Endodermal cell (in vitro differentiated cells): ENCODE measurements around the gene ZBTB20. TPM values are rescaled to one million over a fixed set of nuclear protein-coding genes. Genes with fewer than 3 reads are reported as not detected.
A peak's percentile ranks its signal among the peaks of the same experiment; 100 is the strongest.

ENCODE experiments used
- DNase-seq: peaks from one replicate; pipeline ENCODE4 v3.0.0-alpha.2; 2017
- H3K27ac ChIP-seq: 2 replicates; pipeline ENCODE4 v1.5.1; 2013; ENCODE audit warnings: mild to moderate bottlenecking, low read depth, low read length, moderate library complexity
- H3K27me3 ChIP-seq: 2 replicates; pipeline ENCODE4 v1.6.1; 2013; ENCODE audit warnings: mild to moderate bottlenecking, low read length, moderate library complexity; ENCODE audit not compliant: insufficient read depth, control insufficient read depth, poor library complexity, severe bottlenecking
- H3K36me3 ChIP-seq: 2 replicates; pipeline ENCODE4 v1.7.0; 2013; ENCODE audit warnings: mild to moderate bottlenecking, low read length, moderate library complexity; ENCODE audit not compliant: control insufficient read depth, insufficient read depth
- H3K4me1 ChIP-seq: one replicate; pipeline ENCODE4 v1.7.0; 2013; ENCODE audit warnings: low read length; ENCODE audit not compliant: control insufficient read depth, insufficient read depth
- H3K4me3 ChIP-seq: 2 replicates; pipeline ENCODE4 v1.5.1; 2013; ENCODE audit warnings: mild to moderate bottlenecking, low read length, moderate library complexity
- H3K9ac ChIP-seq: 2 replicates; pipeline ENCODE4 v1.6.1; 2013; ENCODE audit warnings: mild to moderate bottlenecking, low read length, moderate library complexity; ENCODE audit not compliant: poor library complexity, severe bottlenecking; ENCODE audit errors: extremely low read depth
- H3K9me3 ChIP-seq: 2 replicates; pipeline ENCODE4 v1.6.1; 2013; ENCODE audit warnings: mild to moderate bottlenecking, low read length, moderate library complexity; ENCODE audit not compliant: control insufficient read depth
- H3K27ac Mint-ChIP-seq: 2 replicates; pipeline ENCODE4 v1.8.0; 2020; ENCODE audit warnings: mixed read lengths
- H3K27me3 Mint-ChIP-seq: 2 replicates; pipeline ENCODE4 v1.8.0; 2021; ENCODE audit warnings: mild to moderate bottlenecking, mixed read lengths; ENCODE audit not compliant: insufficient read depth
- H3K36me3 Mint-ChIP-seq: 2 replicates; pipeline ENCODE4 v1.8.0; 2020; ENCODE audit warnings: low read depth, mixed read lengths
- H3K4me1 Mint-ChIP-seq: 2 replicates; pipeline ENCODE4 v1.8.0; 2020; ENCODE audit warnings: mixed read lengths
- H3K4me3 Mint-ChIP-seq: 2 replicates; pipeline ENCODE4 v1.8.0; 2020; ENCODE audit warnings: mild to moderate bottlenecking, moderate library complexity, mixed read lengths
- H3K9me3 Mint-ChIP-seq: 2 replicates; pipeline ENCODE4 v1.8.0; 2020; ENCODE audit warnings: mild to moderate bottlenecking, mixed read lengths
- WGBS, 2 experiments: methylation state at CpG; one replicate each; pipeline versions ENCODE4 v1.1.5 to v1.1.7; 2013; ENCODE audit warnings: missing lambda C conversion rate in 2 of 2, mixed read lengths in 1 of 2; ENCODE audit not compliant: insufficient coverage in 1 of 2, insufficient read length in 1 of 2; 5-methylcytosine and 5-hydroxymethylcytosine counted together
- total RNA-seq, 2 donors: library from RNA; stranded (reverse); fragmentation: NEBNext Ultra II Directional in 1 of 2; extraction: Animal tissue kit (Norgen Biotek cat#: 25700) in 1 of 2; gene quantifications; 2 replicates in 1 of 2; 3 replicates in 1 of 2; pipeline ENCODE4 v1.2.1, GENCODE V29; 2021
- TF ChIP-seq, protein P1 (sequence below): fragments of 200-600 bp; sonication (generic); conservative IDR thresholded peaks from 2 replicates; pipeline ENCODE4 v1.5.0; 2021; ENCODE audit warnings: antibody characterized with exemption, mild to moderate bottlenecking

Gene ZBTB20
- total RNA-seq, 2 donors from 2014 or later, result 1.6 to 2.9 TPM

GRCh38 chr3:114452256-114452655 lies 694.8 kb downstream of the ZBTB20 start:
- Mint-ChIP-seq H3K4me3 (no peak overlapping the region), H3K4me1 (no peaks in the 10 kb centered on the region), H3K27me3 (peaks cover 4% of the 10 kb centered on the region), H3K9me3 (no peaks in the 10 kb centered on the region), H3K36me3 (no peaks in the 10 kb centered on the region), H3K27ac (no peak overlapping the region)
- Histone ChIP-seq H3K36me3 (no peaks in the 10 kb centered on the region), H3K9me3 (no peaks in the 10 kb centered on the region), H3K27me3 (no peaks in the 10 kb centered on the region), H3K4me1 (no peaks in the 10 kb centered on the region), H3K27ac (peak overlapping the region; percentile 36), H3K4me3 (no peak overlapping the region), H3K9ac (no peak overlapping the region)
- DNase-seq, result no peak
- 70% methylated on average over 1 of the region's 1 CpG; no CpG with 5 or more reads in 1 of the 2 experiments for WGBS, 2 experiments
- TF ChIP-seq, protein P1, sequence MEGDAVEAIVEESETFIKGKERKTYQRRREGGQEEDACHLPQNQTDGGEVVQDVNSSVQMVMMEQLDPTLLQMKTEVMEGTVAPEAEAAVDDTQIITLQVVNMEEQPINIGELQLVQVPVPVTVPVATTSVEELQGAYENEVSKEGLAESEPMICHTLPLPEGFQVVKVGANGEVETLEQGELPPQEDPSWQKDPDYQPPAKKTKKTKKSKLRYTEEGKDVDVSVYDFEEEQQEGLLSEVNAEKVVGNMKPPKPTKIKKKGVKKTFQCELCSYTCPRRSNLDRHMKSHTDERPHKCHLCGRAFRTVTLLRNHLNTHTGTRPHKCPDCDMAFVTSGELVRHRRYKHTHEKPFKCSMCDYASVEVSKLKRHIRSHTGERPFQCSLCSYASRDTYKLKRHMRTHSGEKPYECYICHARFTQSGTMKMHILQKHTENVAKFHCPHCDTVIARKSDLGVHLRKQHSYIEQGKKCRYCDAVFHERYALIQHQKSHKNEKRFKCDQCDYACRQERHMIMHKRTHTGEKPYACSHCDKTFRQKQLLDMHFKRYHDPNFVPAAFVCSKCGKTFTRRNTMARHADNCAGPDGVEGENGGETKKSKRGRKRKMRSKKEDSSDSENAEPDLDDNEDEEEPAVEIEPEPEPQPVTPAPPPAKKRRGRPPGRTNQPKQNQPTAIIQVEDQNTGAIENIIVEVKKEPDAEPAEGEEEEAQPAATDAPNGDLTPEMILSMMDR, result no peak

DNA sequence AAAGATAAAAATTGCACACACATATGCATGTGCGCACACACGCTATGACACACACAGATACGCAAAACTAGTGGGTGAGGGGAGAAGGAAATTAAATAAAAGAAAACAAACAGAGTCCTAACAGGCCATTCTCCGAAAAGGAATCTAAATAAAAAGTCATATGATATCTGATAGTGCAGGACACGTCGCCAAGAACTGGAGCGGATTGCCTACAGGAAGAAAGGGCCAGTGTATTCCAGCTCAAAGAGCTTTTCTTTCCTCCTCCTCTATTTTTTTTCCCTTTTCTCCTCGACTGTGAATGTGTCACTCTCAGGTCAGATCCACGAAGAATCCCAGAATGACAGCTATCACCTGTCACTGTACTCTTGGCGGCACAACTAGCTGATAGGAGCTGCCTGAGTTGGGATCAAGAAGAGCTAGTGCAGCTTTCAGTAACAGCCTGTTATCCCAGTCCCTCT lies 695.5 kb downstream of the ZBTB20 start:
- Histone ChIP-seq H3K27ac (no peak overlapping the region), H3K4me1 (no peaks in the 10 kb centered on the region), H3K9me3 (no peaks in the 10 kb centered on the region), H3K27me3 (no peaks in the 10 kb centered on the region), H3K36me3 (no peaks in the 10 kb centered on the region), H3K9ac (no peak overlapping the region), H3K4me3 (no peak overlapping the region)
- Mint-ChIP-seq H3K27ac (no peak overlapping the region), H3K4me1 (no peaks in the 10 kb centered on the region), H3K36me3 (no peaks in the 10 kb centered on the region), H3K27me3 (peaks cover 4% of the 10 kb centered on the region), H3K4me3 (no peak overlapping the region), H3K9me3 (no peaks in the 10 kb centered on the region)
- 84 to 88% methylated on average over 4 to 10 of the region's 10 CpGs for WGBS, 2 experiments
- TF ChIP-seq, protein P1, result no peak
- DNase-seq, result no peak

DNA sequence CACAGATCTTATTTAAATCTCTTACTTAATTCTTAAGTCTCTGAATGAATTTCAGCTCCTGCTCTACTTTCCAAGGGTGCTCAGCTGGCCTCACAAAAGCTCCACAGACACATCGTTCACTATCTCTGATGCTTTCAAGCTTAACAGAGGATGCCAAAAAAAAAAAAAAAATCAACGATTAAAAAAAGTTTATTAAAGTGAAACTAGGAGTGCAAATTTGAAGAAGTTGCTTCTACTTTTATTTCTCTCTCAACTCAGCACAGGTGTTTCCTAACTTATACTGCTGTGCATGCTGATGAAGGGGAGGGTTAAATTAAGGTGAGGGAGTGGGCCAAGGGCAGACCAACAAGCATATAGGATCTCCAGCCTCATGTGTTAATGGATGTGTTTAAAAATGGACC lies 696.0 kb downstream of the ZBTB20 start:
- TF ChIP-seq, protein P1, result no peak
- no peak overlapping the region for H3K9ac ChIP-seq
- no peak for DNase-seq
- H3K27me3 Mint-ChIP-seq, result peaks cover 4% of the 10 kb centered on the region
- H3K4me1 Mint-ChIP-seq, result no peaks in the 10 kb centered on the region
- WGBS, 2 experiments, result 77% methylated on average over 1 of the region's 2 CpGs; no CpG with 5 or more reads in 1 of the 2 experiments
- no peak overlapping the region for H3K27ac ChIP-seq
- H3K9me3 Mint-ChIP-seq, result no peaks in the 10 kb centered on the region
- H3K36me3 ChIP-seq, result no peaks in the 10 kb centered on the region
- no peaks in the 10 kb centered on the region for H3K4me1 ChIP-seq
- no peak overlapping the region for H3K4me3 Mint-ChIP-seq
- no peaks in the 10 kb centered on the region for H3K27me3 ChIP-seq
- no peak overlapping the region for H3K4me3 ChIP-seq
- H3K9me3 ChIP-seq, result no peaks in the 10 kb centered on the region
- no peak overlapping the region for H3K27ac Mint-ChIP-seq
- no peaks in the 10 kb centered on the region for H3K36me3 Mint-ChIP-seq
